Astrocyte of the cerebellum (primary cell): ENCODE results near the gene FLNC.
A peak's percentile ranks its signal among the peaks of the same experiment; 100 is the strongest.

Experiments used
- DNase-seq: peaks from one replicate; pipeline ENCODE4 v3.0.0-alpha.2; 2011; ENCODE audit warnings: low read depth
- H3K4me3 ChIP-seq: 2 replicates; pipeline ENCODE4 v1.5.1; 2011; ENCODE audit warnings: mild to moderate bottlenecking, low read depth, low read length, moderate library complexity
- CTCF ChIP-seq: IDR thresholded peaks from 2 replicates; pipeline ENCODE4 v1.5.1; 2012; ENCODE audit warnings: low read length, low read depth, moderate library complexity, mild to moderate bottlenecking; ENCODE audit errors: missing control alignments
- in situ Hi-C: cut with HindIII; loops from 2 replicates; pipeline ENCODE4 v1.10.0; 2017; ENCODE audit warnings: low sequenced_read_pairs

FLNC gene

GRCh38 chr7:128830231-128831177 lies at the start of gene FLNC:
Gene FLNC (plus strand): TSS chr7:128830406. CDS start chr7:128830638, 232 bp downstream.
- TF ChIP-seq CTCF: no peak
- peak within 1 kb of the TSS; percentile 87 for H3K4me3 ChIP-seq
- in situ Hi-C loops: no loop called here

GRCh38 chr7:128781126-128781525 lies 49.1 kb upstream of the FLNC start:
- TF ChIP-seq CTCF: no peak
- in situ Hi-C loops: no loop called here
- no peak for DNase-seq

More at GRCh38 chr7:128830231-128831177, at the start of gene FLNC:
- DNase-seq: no peak

DNA sequence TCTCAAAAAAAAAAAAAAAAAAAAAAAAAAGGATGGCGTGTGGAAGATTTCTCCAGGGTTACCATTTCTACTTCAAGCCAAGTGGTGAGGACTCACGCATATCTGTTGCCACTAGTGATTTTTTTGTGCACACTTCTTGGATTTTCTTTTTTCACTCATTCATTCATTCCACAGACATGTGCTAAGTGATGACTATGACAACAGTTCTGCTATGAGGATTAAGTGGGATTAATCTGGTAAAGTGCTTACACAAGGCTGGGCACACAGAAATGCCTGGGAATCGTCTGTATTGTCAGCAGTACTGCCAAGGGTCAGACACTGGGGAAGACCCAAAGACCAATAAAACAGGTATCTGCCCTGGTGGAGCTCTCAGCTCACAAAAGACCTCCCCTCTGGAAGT lies 48.4 kb upstream of the FLNC start:
- in situ Hi-C loops: no loop called here
- TF ChIP-seq CTCF: no peak
- DNase-seq: no peak
- no peak overlapping the region for H3K4me3 ChIP-seq

More at GRCh38 chr7:128781126-128781525, 49.1 kb upstream of the FLNC start:
- H3K4me3 ChIP-seq: no peak overlapping the region

- DNase-seq: peak; percentile 43
- no peak for TF ChIP-seq CTCF
- in situ Hi-C loops: no loop called here
Observed at GRCh38 chr7:128783143-128783861, 46.9 kb upstream of the FLNC start.

GRCh38 chr7:128785738-128786137 lies 44.5 kb upstream of the FLNC start:
- in situ Hi-C loops: no loop called here
- no peak for DNase-seq
- no peak for TF ChIP-seq CTCF
- H3K4me3 ChIP-seq: no peak overlapping the region

More at GRCh38 chr7:128783143-128783861, 46.9 kb upstream of the FLNC start:
- H3K4me3 ChIP-seq: no peak overlapping the region
